ENCODE data around the gene CTNNA2.

CTNNA2 gene

DNA sequence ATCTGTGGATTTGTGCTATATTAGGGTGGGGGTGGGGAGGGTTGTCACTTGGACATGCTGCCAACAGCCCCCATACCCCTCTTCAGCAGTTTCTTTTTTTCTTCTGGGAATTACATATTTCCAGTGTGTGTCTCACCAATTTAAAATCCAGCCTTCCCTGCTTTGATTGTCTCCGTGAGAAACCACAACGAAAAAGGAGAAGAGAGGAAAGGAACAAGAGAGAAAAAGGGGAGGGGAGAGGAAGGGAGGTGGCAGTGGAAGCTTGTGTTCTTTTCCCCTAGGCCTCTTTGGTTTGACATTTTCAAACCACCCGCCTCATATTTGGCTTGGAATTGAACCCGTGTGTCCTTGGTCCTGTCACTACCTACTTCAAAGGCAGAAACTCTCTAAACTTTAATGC lies 860 bp downstream of the CTNNA2 start:
- no peak for ATAC-seq (ENCODE audit: insufficient read depth, low read depth)
- DNase-seq = no peak
- Histone ChIP-seq H3K36me3 (ENCODE audit: insufficient read depth, low read length) (no peaks in the 10 kb centered on the region), H3K4me3 (ENCODE audit: low read depth in 1 of 2, low read length in 2 of 2) (no peak overlapping the region), H3K4me2 (ENCODE audit: insufficient read depth, low read length) (no peak overlapping the region), H3K27ac (ENCODE audit: low read length) (no peak overlapping the region), H3K27me3 (ENCODE audit: insufficient read depth, low read length, poor library complexity) (no peaks in the 10 kb centered on the region), H2AFZ (ENCODE audit: low read depth, low read length) (no peak overlapping the region), H3K9me3 (ENCODE audit: insufficient read depth, low read length, severe bottlenecking) (no peaks in the 10 kb centered on the region), H3K4me1 (ENCODE audit: insufficient read depth, low read length) (no peaks in the 10 kb centered on the region), H3K9ac (ENCODE audit: low read depth, low read length) (no peak overlapping the region), H3K79me2 (ENCODE audit: insufficient read depth, low read length) (no peaks in the 10 kb centered on the region), H4K20me1 (ENCODE audit: insufficient read depth, low read length) (no peaks in the 10 kb centered on the region)
- TF ChIP-seq, protein P1, sequence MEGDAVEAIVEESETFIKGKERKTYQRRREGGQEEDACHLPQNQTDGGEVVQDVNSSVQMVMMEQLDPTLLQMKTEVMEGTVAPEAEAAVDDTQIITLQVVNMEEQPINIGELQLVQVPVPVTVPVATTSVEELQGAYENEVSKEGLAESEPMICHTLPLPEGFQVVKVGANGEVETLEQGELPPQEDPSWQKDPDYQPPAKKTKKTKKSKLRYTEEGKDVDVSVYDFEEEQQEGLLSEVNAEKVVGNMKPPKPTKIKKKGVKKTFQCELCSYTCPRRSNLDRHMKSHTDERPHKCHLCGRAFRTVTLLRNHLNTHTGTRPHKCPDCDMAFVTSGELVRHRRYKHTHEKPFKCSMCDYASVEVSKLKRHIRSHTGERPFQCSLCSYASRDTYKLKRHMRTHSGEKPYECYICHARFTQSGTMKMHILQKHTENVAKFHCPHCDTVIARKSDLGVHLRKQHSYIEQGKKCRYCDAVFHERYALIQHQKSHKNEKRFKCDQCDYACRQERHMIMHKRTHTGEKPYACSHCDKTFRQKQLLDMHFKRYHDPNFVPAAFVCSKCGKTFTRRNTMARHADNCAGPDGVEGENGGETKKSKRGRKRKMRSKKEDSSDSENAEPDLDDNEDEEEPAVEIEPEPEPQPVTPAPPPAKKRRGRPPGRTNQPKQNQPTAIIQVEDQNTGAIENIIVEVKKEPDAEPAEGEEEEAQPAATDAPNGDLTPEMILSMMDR (IDR thresholded peaks at IDR 0.05; ENCODE audit: borderline replicate concordance, extremely low read depth, low read length, poor library complexity, severe bottlenecking) = no peak
- TF ChIP-seq EZH2 (IDR thresholded peaks at IDR 0.05; ENCODE audit: borderline replicate concordance, low read depth, low read length, severe bottlenecking) = no peak

DNA sequence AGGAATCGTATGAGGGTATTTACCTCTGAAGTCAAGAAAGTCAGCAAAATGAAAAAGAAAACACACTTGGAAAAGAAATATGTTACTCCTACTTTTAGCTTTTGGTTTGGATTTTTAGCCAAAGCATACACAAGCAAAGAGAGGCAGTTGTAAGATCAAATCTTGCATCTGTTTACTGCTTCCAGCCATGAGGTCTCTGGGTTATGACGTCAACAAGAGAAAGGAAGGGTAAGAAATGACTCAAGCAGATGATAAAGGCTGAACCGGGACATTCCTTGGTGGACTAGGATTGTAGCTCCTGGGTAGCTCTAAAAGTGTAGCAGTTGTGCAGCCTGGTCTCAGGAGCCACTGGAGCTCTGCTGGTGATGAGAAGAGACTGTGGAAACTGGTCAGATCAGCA lies 16.8 kb downstream of the CTNNA2 start:
- ATAC-seq (ENCODE audit: insufficient read depth, low read depth) (no peak), DNase-seq (no peak)
- no peaks in the 10 kb centered on the region for H3K79me2 ChIP-seq (ENCODE audit: insufficient read depth, low read length)
- no peak for TF ChIP-seq EZH2 (IDR thresholded peaks at IDR 0.05; ENCODE audit: borderline replicate concordance, low read depth, low read length, severe bottlenecking)
- TF ChIP-seq, protein P1 (IDR thresholded peaks at IDR 0.05; ENCODE audit: borderline replicate concordance, extremely low read depth, low read length, poor library complexity, severe bottlenecking) = no peak
- no peaks in the 10 kb centered on the region for H3K27me3 ChIP-seq (ENCODE audit: insufficient read depth, low read length, poor library complexity)
- H3K27ac ChIP-seq (ENCODE audit: low read length) = no peak overlapping the region
- no peaks in the 10 kb centered on the region for H3K9me3 ChIP-seq (ENCODE audit: insufficient read depth, low read length, severe bottlenecking)
- no peak overlapping the region for H2AFZ ChIP-seq (ENCODE audit: low read depth, low read length)
- no peaks in the 10 kb centered on the region for H3K4me1 ChIP-seq (ENCODE audit: insufficient read depth, low read length)
- no peaks in the 10 kb centered on the region for H3K36me3 ChIP-seq (ENCODE audit: insufficient read depth, low read length)
- H3K4me3 ChIP-seq (ENCODE audit: low read depth in 1 of 2, low read length in 2 of 2) = no peak overlapping the region
- no peak overlapping the region for H3K4me2 ChIP-seq (ENCODE audit: insufficient read depth, low read length)
- no peak overlapping the region for H3K9ac ChIP-seq (ENCODE audit: low read depth, low read length)
- no peaks in the 10 kb centered on the region for H4K20me1 ChIP-seq (ENCODE audit: insufficient read depth, low read length)

GRCh38 chr2:79530443-79530842 lies 17.6 kb downstream of the CTNNA2 start:
- Histone ChIP-seq H3K36me3 (ENCODE audit: insufficient read depth, low read length) (no peaks in the 10 kb centered on the region), H4K20me1 (ENCODE audit: insufficient read depth, low read length) (no peaks in the 10 kb centered on the region), H3K4me3 (ENCODE audit: low read depth in 1 of 2, low read length in 2 of 2) (no peak overlapping the region), H2AFZ (ENCODE audit: low read depth, low read length) (no peak overlapping the region), H3K9me3 (ENCODE audit: insufficient read depth, low read length, severe bottlenecking) (no peaks in the 10 kb centered on the region), H3K9ac (ENCODE audit: low read depth, low read length) (no peak overlapping the region), H3K27me3 (ENCODE audit: insufficient read depth, low read length, poor library complexity) (no peaks in the 10 kb centered on the region), H3K4me1 (ENCODE audit: insufficient read depth, low read length) (no peaks in the 10 kb centered on the region), H3K27ac (ENCODE audit: low read length) (no peak overlapping the region), H3K4me2 (ENCODE audit: insufficient read depth, low read length) (no peak overlapping the region), H3K79me2 (ENCODE audit: insufficient read depth, low read length) (no peaks in the 10 kb centered on the region)
- DNase-seq = no peak
- no peak for ATAC-seq (ENCODE audit: insufficient read depth, low read depth)
- TF ChIP-seq, protein P1 (IDR thresholded peaks at IDR 0.05; ENCODE audit: borderline replicate concordance, extremely low read depth, low read length, poor library complexity, severe bottlenecking) = no peak
- no peak for TF ChIP-seq EZH2 (IDR thresholded peaks at IDR 0.05; ENCODE audit: borderline replicate concordance, low read depth, low read length, severe bottlenecking)

DNA sequence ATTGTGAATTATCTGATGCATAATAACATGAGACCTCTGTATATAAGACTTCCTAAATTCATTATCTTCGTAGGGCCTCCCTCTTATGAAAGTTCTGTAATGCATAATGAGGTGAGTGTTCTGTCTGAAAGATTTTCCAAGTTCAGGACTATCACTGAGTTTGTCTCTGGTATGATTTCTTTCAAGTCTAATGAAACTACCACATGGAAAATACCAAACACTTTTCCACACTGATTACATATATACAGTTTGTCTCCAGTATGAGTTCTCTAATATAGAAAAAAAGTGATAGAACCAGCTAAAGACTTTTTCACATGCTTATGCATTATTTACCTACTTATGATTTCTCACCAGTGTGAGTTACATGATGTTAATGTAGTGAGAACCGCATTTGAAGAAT lies 34.7 kb downstream of the CTNNA2 start:
- Histone ChIP-seq H4K20me1 (ENCODE audit: insufficient read depth, low read length) (no peaks in the 10 kb centered on the region), H3K27me3 (ENCODE audit: insufficient read depth, low read length, poor library complexity) (no peaks in the 10 kb centered on the region), H3K79me2 (ENCODE audit: insufficient read depth, low read length) (no peaks in the 10 kb centered on the region), H3K27ac (ENCODE audit: low read length) (no peak overlapping the region), H3K36me3 (ENCODE audit: insufficient read depth, low read length) (no peaks in the 10 kb centered on the region), H3K4me1 (ENCODE audit: insufficient read depth, low read length) (no peaks in the 10 kb centered on the region), H3K4me3 (ENCODE audit: low read depth in 1 of 2, low read length in 2 of 2) (no peak overlapping the region), H3K4me2 (ENCODE audit: insufficient read depth, low read length) (no peak overlapping the region), H2AFZ (ENCODE audit: low read depth, low read length) (no peak overlapping the region), H3K9me3 (ENCODE audit: insufficient read depth, low read length, severe bottlenecking) (no peaks in the 10 kb centered on the region), H3K9ac (ENCODE audit: low read depth, low read length) (no peak overlapping the region)
- no peak for DNase-seq
- no peak for TF ChIP-seq EZH2 (IDR thresholded peaks at IDR 0.05; ENCODE audit: borderline replicate concordance, low read depth, low read length, severe bottlenecking)
- TF ChIP-seq, protein P1 (IDR thresholded peaks at IDR 0.05; ENCODE audit: borderline replicate concordance, extremely low read depth, low read length, poor library complexity, severe bottlenecking) = no peak
- ATAC-seq (ENCODE audit: insufficient read depth, low read depth) = no peak
